ENCODE measurements around the gene ING5.

The ING5 gene

DNA sequence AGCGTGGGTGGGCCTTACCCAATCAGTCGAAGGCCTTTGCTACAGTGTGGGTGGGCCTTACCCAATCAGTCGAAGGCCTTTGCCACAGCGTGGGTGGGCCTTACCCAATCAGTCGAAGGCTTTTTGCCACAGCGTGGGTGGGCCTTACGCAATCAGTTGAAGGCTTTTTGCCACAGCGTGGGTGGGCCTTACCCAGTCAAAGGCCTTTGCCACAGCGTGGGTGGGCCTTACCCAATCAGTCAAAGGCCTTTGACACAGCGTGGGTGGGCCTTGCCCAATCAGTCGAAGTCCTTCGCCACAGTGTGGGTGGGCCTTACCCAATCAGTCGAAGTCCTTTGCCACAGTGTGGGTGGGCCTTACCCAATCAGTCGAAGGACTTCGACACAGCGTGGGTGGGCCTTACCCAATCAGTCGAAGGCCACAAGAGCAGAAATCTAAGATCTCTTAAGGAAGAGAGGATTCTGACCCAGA, 58.5 kb downstream of the ING5 start:
- no peak for DNase-seq (ENCODE audit: low read depth in 2 of 2)

DNA sequence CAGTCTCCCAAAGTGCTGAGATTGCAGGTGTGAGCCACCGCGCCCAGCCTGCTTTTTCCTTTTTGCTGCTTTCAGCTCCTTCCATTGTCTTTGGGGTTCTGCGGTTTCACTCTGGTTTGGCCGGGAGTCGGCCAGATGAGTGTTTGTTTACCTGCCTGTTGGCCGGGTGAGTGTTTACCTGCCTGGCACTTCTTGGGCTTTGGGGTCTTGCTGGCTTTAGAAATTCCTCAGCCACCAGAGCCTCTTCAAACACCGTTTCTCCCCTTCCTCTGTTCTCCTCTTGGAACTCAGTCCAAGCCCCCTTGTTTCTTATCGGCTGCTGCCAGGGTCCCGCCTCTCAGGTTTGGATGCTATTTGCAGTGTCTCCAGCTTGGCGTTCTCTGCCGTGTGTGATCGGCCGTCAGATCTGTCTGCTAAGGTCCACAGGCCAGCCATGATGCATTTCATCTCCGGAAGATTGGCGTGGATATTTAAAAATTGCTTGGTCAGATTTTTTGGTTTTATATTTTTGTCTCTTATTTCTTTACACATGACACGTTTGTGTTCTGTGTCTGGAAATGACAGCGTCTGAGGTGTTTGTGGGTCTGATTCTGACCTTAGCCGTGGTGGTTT, 60.6 kb downstream of the ING5 start:
- no peak for DNase-seq (ENCODE audit: low read depth in 2 of 2)

GRCh38 chr2:241762933-241763369, 61.1 kb downstream of the ING5 start:
- DNase-seq (ENCODE audit: low read depth in 2 of 2), result no peak

DNA sequence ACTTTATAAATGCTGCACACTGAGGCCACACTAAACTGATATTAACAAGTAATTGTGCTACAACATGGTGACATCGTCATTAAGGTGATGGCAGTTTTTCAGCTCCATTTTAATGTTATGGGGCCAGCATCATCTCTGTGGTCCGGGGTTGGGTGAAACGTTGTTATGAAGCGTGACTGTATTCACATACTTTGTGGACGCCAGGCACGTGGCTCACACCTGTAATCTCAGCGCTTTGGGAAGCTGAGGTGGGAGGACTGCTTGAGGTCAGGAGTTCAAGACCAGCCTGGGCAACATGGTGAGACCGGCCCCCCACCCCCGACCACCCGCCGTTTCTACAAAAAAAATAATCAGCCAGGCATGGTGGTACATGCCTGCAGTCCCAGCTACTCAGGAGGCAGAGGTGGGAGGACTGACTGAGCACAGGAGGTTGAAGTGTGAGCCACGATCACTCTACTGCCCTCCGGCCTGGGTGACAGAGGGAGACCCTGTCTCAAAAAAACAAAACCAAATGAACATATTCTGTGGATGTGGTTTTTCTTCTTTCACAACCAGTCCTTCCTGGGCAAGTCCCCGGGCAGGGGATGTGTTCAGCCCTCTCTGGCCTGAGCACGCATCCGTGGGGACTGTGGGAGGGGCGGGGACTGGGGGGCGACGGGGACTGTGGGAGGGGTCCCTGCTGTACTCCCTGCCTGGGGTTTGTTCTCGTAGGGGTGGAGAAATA, 61.9 kb downstream of the ING5 start:
- no peak for DNase-seq (ENCODE audit: low read depth in 2 of 2)

GRCh38 chr2:241764275-241765241, 62.7 kb downstream of the ING5 start:
- no peak for DNase-seq (ENCODE audit: low read depth in 2 of 2)

- DNase-seq (ENCODE audit: low read depth in 2 of 2), result no peak
Observed at GRCh38 chr2:241767464-241768250, 65.8 kb downstream of the ING5 start.

GRCh38 chr2:241768251-241768711, 66.4 kb downstream of the ING5 start:
- no peak for DNase-seq (ENCODE audit: low read depth in 2 of 2)

- no peak for DNase-seq (ENCODE audit: low read depth in 2 of 2)
Observed at GRCh38 chr2:241768850-241769249, 67.0 kb downstream of the ING5 start.

DNA sequence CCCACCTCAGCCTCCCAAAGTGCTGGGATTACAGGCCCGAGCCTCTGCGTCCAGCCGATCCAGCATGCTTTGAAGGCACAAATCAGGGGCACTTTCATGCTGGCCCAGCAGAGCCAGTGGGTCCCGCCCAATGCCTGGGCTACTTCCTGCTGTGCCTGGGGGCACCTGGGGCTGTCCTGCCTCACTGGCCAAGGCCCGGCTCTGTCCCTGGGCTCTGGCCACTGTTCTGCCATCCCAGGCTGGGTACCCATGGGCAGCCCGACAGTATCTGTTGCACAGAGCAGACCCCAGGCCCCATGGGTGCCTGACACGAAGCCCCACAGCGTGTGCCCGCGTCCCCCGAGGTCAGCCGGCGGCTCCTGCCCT, 68.0 kb downstream of the ING5 start:
- no peak for DNase-seq (ENCODE audit: low read depth in 2 of 2)

GRCh38 chr2:241770185-241770935, 68.5 kb downstream of the ING5 start:
- DNase-seq (ENCODE audit: low read depth in 2 of 2), result no peak

- DNase-seq (ENCODE audit: low read depth in 2 of 2), result no peak
Observed at GRCh38 chr2:241770936-241771285, 69.1 kb downstream of the ING5 start.

GRCh38 chr2:241771286-241772062, 69.6 kb downstream of the ING5 start:
- DNase-seq (ENCODE audit: low read depth in 2 of 2), result no peak

GRCh38 chr2:241772063-241772499, 70.2 kb downstream of the ING5 start:
- no peak for DNase-seq (ENCODE audit: low read depth in 2 of 2)

- no peak for DNase-seq (ENCODE audit: low read depth in 2 of 2)
Observed at GRCh38 chr2:241773511-241774418, 71.9 kb downstream of the ING5 start.

- DNase-seq (ENCODE audit: low read depth in 2 of 2), result no peak
Observed at GRCh38 chr2:241774419-241775222, 72.8 kb downstream of the ING5 start.

GRCh38 chr2:241775223-241776177, 73.7 kb downstream of the ING5 start:
- no peak for DNase-seq (ENCODE audit: low read depth in 2 of 2)
